K562 (cell line): ENCODE measurements around the gene SMARCD2. TPM values are rescaled to one million over a fixed set of nuclear protein-coding genes. Genes with fewer than 3 reads are reported as not detected.

Experiments used
- ASH1L ChIP-seq: fragments of 450-650 bp; IDR thresholded peaks from 2 replicates; pipeline ENCODE4 v1.6.1; 2018; ENCODE audit warnings: borderline replicate concordance, mild to moderate bottlenecking, low read depth; ENCODE audit not compliant: partially characterized antibody
- CAMTA2 ChIP-seq: fragments of 250-450 bp; sonication (Bioruptor Pico); conservative IDR thresholded peaks from 2 replicates; pipeline ENCODE4 v1.5.1; 2022
- CHCHD3 ChIP-seq: fragments of 250-450 bp; sonication (Bioruptor Pico); IDR thresholded peaks from 2 replicates; pipeline ENCODE4 v2.1.2; 2022; ENCODE audit warnings: mild to moderate bottlenecking
- CTCFL ChIP-seq: IDR thresholded peaks from 2 replicates; pipeline ENCODE4 v1.6.1; 2011; ENCODE audit warnings: borderline replicate concordance, low read depth, mild to moderate bottlenecking, moderate library complexity, low read length; ENCODE audit not compliant: insufficient read depth, poor library complexity, severe bottlenecking
- DMBX1 ChIP-seq: fragments of 250-450 bp; sonication (Bioruptor Pico); IDR thresholded peaks from 2 replicates; pipeline ENCODE4 v1.8.0; 2022; ENCODE audit warnings: inconsistent platforms, mild to moderate bottlenecking, moderate library complexity, borderline replicate concordance
- FOXJ3 ChIP-seq: sonication (generic); formaldehyde crosslinking; IDR thresholded peaks from 2 replicates; pipeline ENCODE4 v1.4.0; 2020; ENCODE audit warnings: mild to moderate bottlenecking, missing genetic modification reagents
- IRF9 ChIP-seq: fragments of 450-650 bp; IDR thresholded peaks from 2 replicates; pipeline ENCODE4 v1.6.1; 2016; ENCODE audit warnings: missing biosample characterization, missing genetic modification characterization
- KDM4B ChIP-seq, 2 experiments: fragments of 450-650 bp in 1 of 2; sonication (generic) in 1 of 2; IDR thresholded peaks; 2 replicates each; pipeline ENCODE4 v1.6.1; 2016 to 2017; ENCODE audit warnings: borderline replicate concordance in 2 of 2, antibody characterized with exemption in 1 of 2, low read depth in 1 of 2, mild to moderate bottlenecking in 1 of 2
- MED1 ChIP-seq: sonication (generic); formaldehyde crosslinking; IDR thresholded peaks from 2 replicates; pipeline ENCODE4 v1.8.1; 2023; ENCODE audit warnings: missing genetic modification reagents, borderline replicate concordance
- NR2C2 ChIP-seq, 2 experiments: fragments of 200-800 bp in 1 of 2; sonication (Bioruptor generic) in 1 of 2; sonication (generic) in 1 of 2; formaldehyde crosslinking in 1 of 2; IDR thresholded peaks; 2 replicates each; pipeline versions ENCODE4 v1.6.1 to v1.8.0; 2016 to 2022; ENCODE audit warnings: mild to moderate bottlenecking in 1 of 2, missing compliant biosample characterization in 1 of 2, missing genetic modification characterization in 1 of 2, missing genetic modification reagents in 1 of 2
- RB1 ChIP-seq: fragments of 450-650 bp; IDR thresholded peaks from 2 replicates; pipeline ENCODE4 v1.6.1; 2017; ENCODE audit warnings: low read depth, mild to moderate bottlenecking
- RUNX1 ChIP-seq: sonication (generic); IDR thresholded peaks from 2 replicates; pipeline ENCODE4 v1.6.1; 2016; ENCODE audit warnings: antibody characterized with exemption, low read depth
- ZFP30 ChIP-seq: fragments of 250-450 bp; sonication (Bioruptor Pico); IDR thresholded peaks from 2 replicates; pipeline ENCODE4 v1.8.0; 2022; ENCODE audit warnings: moderate library complexity, mild to moderate bottlenecking, inconsistent platforms, borderline replicate concordance
- ZNF165 ChIP-seq: fragments of 250-450 bp; sonication (Bioruptor Pico); IDR thresholded peaks from 2 replicates; pipeline ENCODE4 v1.4.0; 2020; ENCODE audit warnings: borderline replicate concordance
- ZNF274 ChIP-seq: IDR thresholded peaks from 2 replicates; pipeline ENCODE4 v1.6.1; 2011; ENCODE audit warnings: low read depth, mild to moderate bottlenecking, low read length, moderate library complexity, borderline replicate concordance
- ZNF41 ChIP-seq: fragments of 250-450 bp; sonication (Bioruptor Pico); conservative IDR thresholded peaks from 2 replicates; pipeline ENCODE4 v1.4.0; 2020; ENCODE audit warnings: mild to moderate bottlenecking
- polyA plus RNA-seq, 8 experiments: library from polyadenylated mRNA; depleted of rRNA in 4 of 8; stranded (reverse) in 5 of 8; unstranded in 3 of 8; fragments of >200 nt; fragmentation: Nextera tagmentation in 2 of 8; fragmentation: Illumina TruSeq in 1 of 8; extraction: Ambion mirVana in 2 of 8; extraction: Trizol in 1 of 8; gene quantifications; 2 replicates each; pipeline versions ENCODE4 v1.2.1 to v1.2.3, GENCODE V29; 2011 to 2014; ENCODE audit warnings: inconsistent platforms in 1 of 8, missing spikeins in 1 of 8
- total RNA-seq, 7 experiments: library from RNA; depleted of rRNA in 6 of 7; stranded (reverse); fragments of >200 nt in 6 of 7; fragmentation: Illumina TruSeq in 2 of 7; extraction: Trizol in 2 of 7; gene quantifications; 2 replicates each; pipeline versions ENCODE4 v1.2.1 to v1.2.3, GENCODE V29; 2011 to 2021; ENCODE audit warnings: low replicate concordance in 1 of 7
- TF ChIP-seq, protein P1 (sequence below): fragments of 250-450 bp; sonication (Bioruptor Pico); IDR thresholded peaks from 2 replicates; pipeline ENCODE4 v1.9.0; 2021; ENCODE audit warnings: mild to moderate bottlenecking
- TF ChIP-seq, protein P2 (sequence below): sonication (generic); formaldehyde crosslinking; IDR thresholded peaks from 2 replicates; pipeline ENCODE4 v1.5.0; 2020; ENCODE audit warnings: missing genetic modification reagents

The SMARCD2 gene
- total and polyA plus RNA-seq, 9 of the 15 experiments (the other 6 are each of a cell fraction or from before 2014, with no cell fraction given), result 1.7 to 114 (median 90.3) TPM

DNA sequence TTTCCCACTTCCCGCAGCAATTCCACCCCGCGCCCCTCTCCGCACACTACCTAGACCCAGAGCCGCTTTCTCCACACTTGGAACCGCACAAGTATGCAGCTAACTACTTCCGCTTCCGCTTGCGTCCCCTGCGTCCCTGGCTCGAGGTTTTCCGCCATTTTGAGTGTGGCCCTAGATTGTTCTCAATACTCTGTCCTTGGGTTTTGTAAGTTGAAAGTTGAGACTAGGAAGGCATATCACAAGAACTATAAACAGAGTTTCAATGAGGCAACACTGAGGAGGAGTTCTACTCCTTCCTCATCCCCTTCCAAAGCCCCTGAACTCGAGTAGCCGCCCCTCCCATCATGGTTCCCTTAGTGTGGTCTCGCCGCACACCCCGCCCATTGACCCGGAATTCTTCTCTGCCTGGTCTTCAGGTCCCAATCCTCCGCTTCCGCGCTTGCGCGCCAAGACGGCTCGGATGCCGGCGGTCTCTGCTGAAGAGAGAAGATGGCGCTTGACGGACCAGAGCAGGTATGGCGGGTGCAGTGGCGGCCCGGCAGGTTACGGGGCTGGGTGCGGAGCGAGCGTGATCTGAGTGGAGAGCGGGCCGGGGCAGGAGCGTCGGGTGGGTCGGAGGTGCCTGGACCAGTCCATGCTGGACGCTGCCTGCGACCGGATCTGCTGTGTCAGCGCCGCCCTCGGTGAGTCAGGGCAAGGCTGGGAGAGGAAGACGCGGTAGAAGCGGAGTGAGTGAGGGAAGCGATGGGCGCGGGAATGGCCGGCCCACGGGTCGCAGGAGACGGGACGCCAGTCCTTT is 15.3 kb downstream of the SMARCD2 start, which contains the start of the genes FTSJ3 and PSMC5 (continued):
- TF ChIP-seq, protein P1, sequence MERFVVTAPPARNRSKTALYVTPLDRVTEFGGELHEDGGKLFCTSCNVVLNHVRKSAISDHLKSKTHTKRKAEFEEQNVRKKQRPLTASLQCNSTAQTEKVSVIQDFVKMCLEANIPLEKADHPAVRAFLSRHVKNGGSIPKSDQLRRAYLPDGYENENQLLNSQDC (CRISPR knock-in tag), result no peak
- TF ChIP-seq DMBX1 (CRISPR knock-in tag) (no peak), IRF9 (tag) (no peak), ZFP30 (CRISPR knock-in tag) (no peak), KDM4B (IDR thresholded peaks at IDR 0.05; ENCODE audit: borderline replicate concordance in 2 of 2, low read depth in 1 of 2) (peak in 1 of 2 experiments; percentile 48; a peak in 1 of 4 replicates), FOXJ3 (no peak), ZNF41 (no peak), ASH1L (peak; percentile 85), RUNX1 (no peak), RB1 (peak; percentile 82; the same call in 1 of the 2 replicates), CTCFL (peak; percentile 71), CHCHD3 (no peak), ZNF165 (CRISPR knock-in tag) (no peak), CAMTA2 (0 out of 2 replicates have a peak, but pooled peaks have one; percentile 62), ZNF274 (no peak), MED1 (CRISPR knock-in tag) (no peak), NR2C2 (CRISPR knock-in tag; IDR thresholded peaks at IDR 0.05) (peak; percentile 98), NR2C2 (tag; IDR thresholded peaks at IDR 0.05) (peak; percentile 100)
- TF ChIP-seq, protein P2, sequence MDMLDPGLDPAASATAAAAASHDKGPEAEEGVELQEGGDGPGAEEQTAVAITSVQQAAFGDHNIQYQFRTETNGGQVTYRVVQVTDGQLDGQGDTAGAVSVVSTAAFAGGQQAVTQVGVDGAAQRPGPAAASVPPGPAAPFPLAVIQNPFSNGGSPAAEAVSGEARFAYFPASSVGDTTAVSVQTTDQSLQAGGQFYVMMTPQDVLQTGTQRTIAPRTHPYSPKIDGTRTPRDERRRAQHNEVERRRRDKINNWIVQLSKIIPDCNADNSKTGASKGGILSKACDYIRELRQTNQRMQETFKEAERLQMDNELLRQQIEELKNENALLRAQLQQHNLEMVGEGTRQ, result no peak
